NCI-H1436 treated with DMSO at 0.1 percent for 48 hours (cell line): ENCODE measurements around the gene ATP8A2.
"Not testable (repeated sequence)": the region's sequence is repeated elsewhere in the genome, so short reads cannot be mapped to it uniquely, and the experiment has no call there.

Experiments used
- DNase-seq: peaks from one replicate; lab custom pipeline; 2025; lab: John Stamatoyannopoulos, UW

The ATP8A2 gene

GRCh38 chr13:25548991-25549390 is 177.2 kb downstream of the ATP8A2 start:
- not testable (repeated sequence) for DNase-seq

- no peak for DNase-seq
Observed at GRCh38 chr13:25561812-25562211, 190.0 kb downstream of the ATP8A2 start.

GRCh38 chr13:25570185-25570584 is 198.4 kb downstream of the ATP8A2 start:
- DNase-seq: no peak

- no peak for DNase-seq
Observed at GRCh38 chr13:25571237-25571636, 199.5 kb downstream of the ATP8A2 start.

- not testable (repeated sequence) for DNase-seq
Observed at GRCh38 chr13:25572171-25572570, 200.4 kb downstream of the ATP8A2 start.

GRCh38 chr13:25574437-25575411 is 202.9 kb downstream of the ATP8A2 start:
- peak; percentile 30 for DNase-seq

GRCh38 chr13:25575562-25575961 is 203.8 kb downstream of the ATP8A2 start:
- no peak for DNase-seq

GRCh38 chr13:25578526-25578925 is 206.8 kb downstream of the ATP8A2 start:
- no peak for DNase-seq

GRCh38 chr13:25579221-25579620 is 207.4 kb downstream of the ATP8A2 start:
- DNase-seq: no peak

- DNase-seq: no peak
Observed at GRCh38 chr13:25581351-25581750, 209.6 kb downstream of the ATP8A2 start.

- no peak for DNase-seq
Observed at GRCh38 chr13:25584087-25584486, 212.3 kb downstream of the ATP8A2 start.

- no peak for DNase-seq
Observed at GRCh38 chr13:25585000-25585399, 213.2 kb downstream of the ATP8A2 start.

- no peak for DNase-seq
Observed at GRCh38 chr13:25587326-25587980, 215.7 kb downstream of the ATP8A2 start.

GRCh38 chr13:25588336-25589060 is 216.7 kb downstream of the ATP8A2 start:
- no peak for DNase-seq

- DNase-seq: no peak
Observed at GRCh38 chr13:25598421-25598820, 226.6 kb downstream of the ATP8A2 start.

GRCh38 chr13:25602176-25602575 is 230.4 kb downstream of the ATP8A2 start:
- no peak for DNase-seq

GRCh38 chr13:25604106-25604505 is 232.3 kb downstream of the ATP8A2 start:
- DNase-seq: no peak

- DNase-seq: no peak
Observed at GRCh38 chr13:25607096-25607495, 235.3 kb downstream of the ATP8A2 start.

- DNase-seq: no peak
Observed at GRCh38 chr13:25608181-25608580, 236.4 kb downstream of the ATP8A2 start.

- DNase-seq: no peak
Observed at GRCh38 chr13:25616674-25617073, 244.9 kb downstream of the ATP8A2 start.

- DNase-seq: no peak
Observed at GRCh38 chr13:25619897-25620296, 248.1 kb downstream of the ATP8A2 start.

GRCh38 chr13:25625414-25625813 is 253.6 kb downstream of the ATP8A2 start:
- peak; percentile 40 for DNase-seq
